HG03060 (cell line): ENCODE results near the gene IL17C.
"Not testable (repeated sequence)": the region's sequence is repeated elsewhere in the genome, so short reads cannot be mapped to it uniquely, and the experiment has no call there.

Experiments used
- ATAC-seq: cut with Tn5 transposase; IDR thresholded peaks from one replicate; pipeline ENCODE4 v1.9.1; 2021; ENCODE audit warnings: low read depth, moderate number of reproducible peaks; ENCODE audit not compliant: unreplicated experiment

Gene IL17C

DNA sequence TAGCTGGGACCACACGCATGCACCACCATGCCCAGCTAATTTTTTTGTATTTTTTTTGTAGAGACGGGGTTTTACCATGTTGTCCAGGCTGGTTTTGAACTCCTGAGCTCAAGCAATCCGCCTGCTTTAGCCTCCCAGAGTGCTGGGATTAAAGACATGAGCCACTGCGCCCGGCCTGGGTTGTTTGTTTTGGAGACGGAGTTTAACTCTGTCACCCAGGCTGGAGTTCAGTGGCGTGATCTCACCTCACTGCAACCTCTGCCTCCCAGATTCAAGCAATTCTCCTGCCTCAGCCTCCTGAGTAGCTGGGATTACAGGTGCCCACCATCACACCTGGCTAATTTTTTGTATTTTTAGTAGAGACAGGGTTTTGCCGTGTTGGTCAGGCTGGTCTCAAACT is 28.9 kb upstream of the IL17C start:
- ATAC-seq = not testable (repeated sequence)

DNA sequence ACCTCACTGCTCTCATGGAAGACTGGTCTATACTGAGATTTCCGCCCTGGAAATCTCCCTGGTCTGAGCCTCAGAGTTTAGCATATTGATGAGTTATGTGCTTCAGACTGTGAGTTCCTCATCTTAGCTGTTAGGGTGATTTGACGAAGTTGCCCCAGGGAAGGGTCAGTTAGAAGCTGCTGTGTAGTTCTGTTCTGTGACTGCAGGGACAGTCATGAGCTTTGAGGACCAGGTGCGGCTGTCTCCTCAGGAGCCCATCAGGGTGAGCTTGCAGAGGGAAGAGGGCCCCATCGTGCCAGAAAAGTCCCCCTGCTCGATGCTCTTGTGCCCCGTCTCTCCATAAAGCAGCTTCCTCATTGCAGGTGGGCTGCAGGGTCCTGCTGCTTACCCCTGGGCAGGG is 28.3 kb upstream of the IL17C start:
- ATAC-seq = no peak

DNA sequence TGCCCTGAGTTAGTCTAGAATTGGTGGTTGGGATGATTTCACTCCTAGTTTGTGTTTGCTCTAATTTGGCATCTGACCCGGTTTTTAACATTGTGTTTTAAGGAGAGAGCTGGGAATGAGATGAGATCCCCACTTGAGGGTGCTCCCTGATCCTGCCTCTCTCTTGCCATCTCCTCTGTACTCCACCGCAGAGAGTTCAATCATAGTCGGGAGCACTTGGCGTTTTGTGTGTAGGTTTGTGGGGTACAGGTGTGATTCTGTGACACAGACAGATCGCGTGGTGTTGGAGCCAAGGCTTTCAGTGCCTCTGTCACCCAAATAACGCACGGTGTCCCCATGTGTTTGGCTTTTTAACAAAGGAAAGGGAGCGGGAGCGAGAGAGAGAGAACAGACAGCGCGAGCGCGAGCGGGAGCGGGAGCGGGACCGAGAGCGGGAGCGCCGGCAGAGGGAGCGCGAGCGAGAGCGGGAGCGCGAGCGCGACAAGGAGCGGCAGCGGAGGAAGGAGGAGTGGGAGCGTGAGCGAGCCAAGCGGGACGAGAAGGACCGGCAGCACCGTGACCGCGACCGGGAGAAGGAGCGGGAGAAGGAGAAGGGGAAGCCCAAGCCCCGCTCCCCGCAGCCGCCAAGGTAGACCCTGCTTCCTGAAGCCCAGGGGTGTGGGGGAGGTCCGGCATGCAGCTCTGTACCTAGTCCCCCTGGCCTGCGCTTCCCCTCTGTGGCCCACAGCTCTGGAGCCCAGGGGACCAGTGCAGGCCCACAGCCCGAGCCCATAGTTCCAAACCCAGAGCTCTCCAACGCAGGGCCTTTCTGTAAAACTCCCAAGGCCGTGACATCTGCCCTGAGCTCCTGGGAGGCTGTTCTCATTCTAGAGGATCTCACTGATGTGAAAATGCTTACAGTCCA is 27.2 kb upstream of the IL17C start:
- ATAC-seq = no peak

DNA sequence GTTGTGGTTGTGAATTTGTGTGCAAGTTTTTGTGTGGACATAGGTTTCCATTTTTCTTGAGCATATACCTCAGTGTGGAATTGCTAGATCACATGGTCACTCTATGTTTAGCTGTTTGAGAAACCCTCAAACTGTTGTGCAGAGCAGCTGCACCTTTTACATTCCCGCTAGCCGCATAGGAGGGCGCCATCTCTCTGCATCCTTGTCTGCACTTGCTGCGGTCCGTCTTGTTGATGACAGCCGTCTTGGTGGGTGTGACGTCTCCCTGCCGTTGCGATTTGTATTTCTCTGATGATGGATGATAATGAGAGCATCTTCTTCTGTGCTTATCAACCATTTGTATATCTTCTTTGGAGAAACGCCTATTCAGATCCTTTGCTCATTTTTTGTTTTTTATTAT is 25.1 kb upstream of the IL17C start:
- ATAC-seq = no peak

DNA sequence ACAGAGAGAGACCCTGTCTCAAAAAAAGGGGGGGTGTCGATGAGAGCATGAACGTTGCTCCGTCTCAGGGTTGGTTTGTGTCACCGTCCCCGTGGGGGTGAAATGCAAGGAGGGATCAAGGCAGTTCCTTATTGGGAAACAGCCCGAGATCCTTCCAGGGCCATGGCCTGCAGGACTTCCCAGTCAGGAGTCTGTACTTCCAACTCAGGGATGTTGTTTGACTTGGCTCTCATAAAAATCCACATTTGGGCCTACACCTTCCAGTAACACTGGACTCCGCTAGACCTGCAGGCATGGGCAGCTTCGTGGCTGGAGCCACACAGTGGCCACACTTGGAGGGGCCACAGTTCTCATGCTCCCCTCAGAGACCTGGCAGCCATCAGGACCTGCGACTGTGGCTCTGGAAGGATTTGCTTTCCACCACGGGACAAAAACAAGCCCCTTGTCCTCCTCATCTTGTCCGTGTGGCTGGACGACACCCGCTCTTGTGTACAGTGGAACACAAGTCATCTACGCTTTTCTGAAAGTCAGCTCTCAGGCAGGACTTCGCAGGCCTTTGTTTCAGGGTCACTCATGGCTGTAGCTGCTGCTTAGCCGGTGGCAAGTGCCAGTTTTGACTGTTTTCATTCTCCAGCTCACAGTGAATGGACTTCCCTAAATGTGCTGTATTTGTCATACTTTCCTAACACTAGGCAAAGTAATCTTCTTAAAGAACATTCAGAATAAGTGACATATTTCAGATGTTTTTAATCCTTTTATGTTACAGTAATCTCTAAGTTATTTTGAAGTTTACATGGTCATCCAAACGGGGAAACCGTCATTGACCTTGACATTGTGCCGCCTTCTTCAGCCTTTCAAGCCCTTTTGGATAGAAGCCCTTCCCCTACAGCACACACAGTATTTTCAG is 24.2 kb upstream of the IL17C start:
- ATAC-seq = no peak

DNA sequence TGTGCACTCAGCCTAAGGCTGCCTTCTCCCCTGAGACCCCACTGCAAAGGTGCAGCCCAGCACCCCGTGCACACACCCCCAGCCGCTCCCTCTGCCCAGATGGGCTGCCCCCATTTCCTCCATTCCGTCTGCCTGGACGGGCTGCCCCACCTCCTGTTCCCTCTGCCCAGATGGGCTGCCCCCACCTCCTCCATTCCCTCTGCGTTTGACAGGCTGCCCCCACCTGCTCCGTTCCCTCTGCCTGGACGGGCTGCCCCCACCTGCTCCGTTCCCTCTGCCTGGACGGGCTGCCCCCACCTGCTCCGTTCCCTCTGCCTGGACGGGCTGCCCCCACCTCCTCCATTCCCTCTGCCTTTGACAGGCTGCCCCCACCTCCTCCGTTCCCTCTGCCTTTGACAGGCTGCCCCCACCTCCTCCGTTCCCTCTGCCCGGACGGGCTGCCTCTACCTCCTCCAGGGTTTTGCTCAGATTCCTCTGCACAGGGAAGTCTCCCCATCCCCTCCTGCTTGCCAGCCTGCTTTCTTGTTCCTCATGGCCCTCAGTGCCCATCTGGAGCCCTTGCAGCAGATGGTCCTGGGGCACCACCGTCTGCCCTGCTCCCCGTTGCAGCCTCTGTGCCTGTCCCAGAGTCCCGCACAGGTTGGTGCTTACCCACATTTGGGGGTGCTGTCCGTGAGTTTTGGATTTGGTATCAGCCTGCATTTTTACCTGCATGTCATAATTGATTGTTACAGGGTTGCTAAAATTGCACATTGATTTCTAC is 23.4 kb upstream of the IL17C start:
- no peak for ATAC-seq

DNA sequence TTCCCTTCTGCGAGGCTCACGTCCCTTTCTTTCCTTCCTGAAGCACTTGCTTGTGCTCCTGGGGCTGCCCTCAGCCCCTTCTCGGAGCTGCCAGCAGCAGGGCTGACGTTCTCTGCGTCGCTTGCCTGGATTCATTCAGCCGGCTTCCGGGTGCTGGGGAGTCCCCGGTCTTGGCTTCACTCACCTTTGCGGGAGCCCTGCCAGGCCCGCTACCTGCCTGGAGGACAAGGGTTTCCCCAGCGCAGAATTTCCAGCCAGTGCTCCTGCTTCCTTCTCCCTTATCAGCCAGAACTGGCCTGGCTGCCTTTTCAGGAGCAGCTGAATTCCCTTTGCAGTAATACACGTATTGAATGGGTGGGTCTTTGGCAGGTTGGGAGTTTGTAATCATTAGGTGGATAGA is 22.1 kb upstream of the IL17C start:
- ATAC-seq = no peak

DNA sequence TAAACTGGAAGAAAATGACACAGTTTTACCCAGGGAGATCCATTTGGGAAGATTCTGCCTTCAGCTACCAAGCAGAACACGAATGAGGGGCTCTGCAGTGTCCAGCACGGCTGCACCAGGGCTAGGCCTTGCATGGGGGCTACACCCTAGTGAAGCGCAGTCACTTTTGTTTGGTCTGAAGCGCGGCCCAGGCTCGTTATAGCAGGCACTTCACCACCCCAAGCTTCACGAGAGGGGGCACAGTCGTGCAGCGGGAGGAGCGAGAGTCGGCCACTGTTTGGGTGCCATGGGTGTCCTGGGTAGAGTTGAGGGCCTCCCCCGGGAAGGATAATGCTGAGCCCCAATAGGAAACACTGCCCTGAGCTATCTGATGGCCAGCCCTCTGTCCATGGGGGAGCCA is 21.6 kb upstream of the IL17C start:
- no peak for ATAC-seq

DNA sequence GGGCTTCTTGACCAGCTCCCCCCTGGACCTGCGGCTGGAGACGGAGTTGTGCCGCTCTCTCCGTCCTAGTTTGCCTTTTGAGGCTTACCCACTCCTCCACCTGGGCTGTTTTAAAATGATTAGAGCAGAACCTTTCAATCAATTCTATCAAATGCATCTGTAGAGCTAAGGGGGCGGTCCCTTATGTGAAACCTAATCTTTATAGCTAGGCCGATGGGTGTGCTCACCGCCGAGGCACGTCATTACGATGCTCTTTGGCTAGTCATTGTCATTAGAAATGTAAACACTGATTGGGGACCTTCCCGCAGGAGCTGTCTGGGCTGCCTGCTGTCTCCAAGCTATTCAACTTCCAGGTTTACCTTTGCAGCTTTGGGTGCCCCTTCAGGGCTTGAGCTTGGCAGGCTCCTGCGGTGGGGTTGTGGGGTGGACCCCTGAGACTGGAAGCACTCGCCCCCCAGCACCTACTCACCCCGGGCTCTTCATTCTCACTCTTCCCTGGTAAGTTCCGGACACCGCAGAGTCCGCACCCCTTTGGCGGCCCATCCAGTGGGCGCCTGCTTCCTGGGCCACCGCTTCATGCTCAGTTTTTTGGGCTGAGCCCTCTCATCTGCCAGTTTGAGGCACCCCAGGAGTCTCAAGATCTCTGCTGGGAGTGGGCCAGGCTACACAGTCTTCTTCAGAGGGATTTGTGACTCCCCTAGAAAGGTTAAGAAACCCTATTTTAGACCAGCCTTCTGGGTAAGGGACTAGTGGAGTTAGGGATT is 20.9 kb upstream of the IL17C start:
- no peak for ATAC-seq

DNA sequence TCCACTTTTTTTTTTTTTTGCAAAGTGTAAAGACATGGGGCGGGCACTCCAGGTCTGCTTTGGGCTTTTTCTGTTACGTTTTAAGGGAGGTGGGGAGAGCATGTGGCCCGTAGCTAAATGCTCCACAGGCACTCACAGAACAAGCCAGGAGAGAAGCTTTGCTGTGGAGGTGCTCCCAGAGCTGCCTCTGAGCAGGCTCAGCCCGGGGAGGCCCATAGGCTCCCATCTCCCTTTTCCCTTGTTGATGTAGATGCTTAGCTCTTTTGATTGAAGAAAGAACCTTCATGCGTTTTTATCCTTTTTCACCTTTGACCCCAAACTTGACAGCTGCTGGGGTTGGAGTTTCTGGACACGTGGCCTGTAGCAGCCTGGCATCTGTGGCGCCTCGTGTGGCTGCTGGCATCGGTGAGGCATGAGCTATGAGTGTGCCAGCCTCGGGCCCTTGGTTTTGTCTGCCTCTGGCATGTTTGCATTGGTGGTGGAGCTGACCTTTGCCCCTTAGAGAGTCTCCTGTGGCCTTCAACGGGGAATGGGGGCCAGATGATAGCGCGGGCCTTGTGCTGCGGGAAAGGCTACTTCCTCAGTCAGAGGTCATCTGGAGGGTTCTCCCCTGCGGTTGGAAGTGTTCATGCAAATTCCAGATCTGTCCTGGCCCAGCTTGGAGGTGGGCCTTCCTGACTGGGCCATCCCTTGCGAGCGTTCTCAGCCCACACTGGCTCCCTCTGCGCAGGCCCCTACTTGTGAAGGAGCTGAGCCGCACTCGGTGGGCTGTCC is 20.0 kb upstream of the IL17C start:
- no peak for ATAC-seq

DNA sequence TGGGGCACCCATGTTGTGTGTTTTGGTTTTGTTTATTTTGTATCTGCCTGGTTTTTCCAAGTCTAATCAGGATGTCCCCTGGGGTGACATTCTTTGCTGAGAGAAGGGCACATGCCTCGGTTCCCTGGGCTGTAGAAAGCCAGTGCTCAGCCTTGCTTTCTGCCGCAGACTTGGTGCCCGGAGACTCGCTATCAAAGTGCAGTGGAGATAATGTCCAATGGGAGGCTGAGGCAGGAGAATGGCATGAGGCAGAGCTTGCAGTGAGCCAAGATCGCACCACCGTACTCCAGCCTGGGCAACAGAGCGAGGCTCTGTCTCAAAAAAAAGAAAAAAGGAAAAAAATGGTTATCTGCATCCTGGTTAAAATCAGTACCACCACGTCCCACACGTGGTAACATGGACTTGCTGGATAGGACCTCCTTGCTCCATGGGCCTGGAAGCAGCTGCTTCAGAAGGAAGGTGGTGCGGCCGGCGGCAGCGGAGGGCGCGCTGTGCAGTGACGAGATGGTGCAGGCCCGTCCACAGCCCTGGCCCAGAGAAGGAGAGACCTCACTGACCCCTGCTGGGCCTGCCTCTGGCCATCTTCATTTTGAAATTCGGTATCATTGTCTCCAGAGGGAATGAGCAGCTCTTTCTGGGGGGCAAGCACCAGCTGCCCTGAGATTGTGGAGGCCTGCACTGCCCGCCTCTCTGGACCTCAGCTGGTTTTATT is 19.3 kb upstream of the IL17C start:
- ATAC-seq = no peak

DNA sequence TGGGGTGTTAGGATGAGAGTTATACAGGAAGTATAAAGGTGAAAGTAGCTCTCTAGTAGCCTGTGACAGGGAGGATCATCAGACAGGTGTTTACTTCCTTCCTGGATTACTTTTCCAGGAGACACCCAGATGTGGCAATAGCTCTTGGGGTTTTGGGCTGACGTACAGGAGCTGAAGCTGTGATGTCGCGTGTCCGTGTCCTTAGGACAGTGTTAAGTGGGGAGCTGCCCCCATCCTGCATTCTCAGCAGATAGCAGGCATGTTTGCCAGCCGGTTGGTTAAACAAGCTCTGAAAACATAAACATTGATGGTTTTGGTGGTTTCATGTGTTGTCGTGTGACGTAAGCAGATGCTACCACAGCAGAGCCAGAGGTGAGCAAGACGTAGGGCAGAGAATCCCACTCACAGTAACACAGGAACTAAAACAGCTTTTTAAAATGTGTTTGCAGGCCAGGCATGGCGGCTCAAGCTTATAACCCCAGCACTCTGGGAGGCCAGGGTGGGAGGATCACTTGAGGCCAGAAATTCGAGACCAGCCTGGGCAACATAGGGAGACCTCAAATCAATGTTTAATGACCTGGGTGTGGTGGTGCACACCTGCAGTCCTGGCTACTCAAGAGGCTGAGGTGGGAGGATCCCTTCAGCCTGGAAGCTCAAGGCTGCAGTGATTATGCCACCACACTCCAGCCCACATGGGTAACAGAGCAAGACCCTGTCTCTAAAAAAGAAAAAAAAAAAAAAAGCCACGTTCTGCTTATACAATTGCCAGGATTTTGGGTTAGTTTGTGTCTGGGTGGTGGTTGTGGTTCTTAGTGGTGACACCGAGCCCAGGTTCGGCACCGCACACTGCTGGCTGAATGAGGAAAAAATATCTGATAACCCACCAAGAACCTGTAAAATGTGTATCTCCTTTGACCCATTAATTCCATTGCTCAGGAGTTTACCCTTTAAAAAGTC is 18.2 kb upstream of the IL17C start:
- no peak for ATAC-seq

DNA sequence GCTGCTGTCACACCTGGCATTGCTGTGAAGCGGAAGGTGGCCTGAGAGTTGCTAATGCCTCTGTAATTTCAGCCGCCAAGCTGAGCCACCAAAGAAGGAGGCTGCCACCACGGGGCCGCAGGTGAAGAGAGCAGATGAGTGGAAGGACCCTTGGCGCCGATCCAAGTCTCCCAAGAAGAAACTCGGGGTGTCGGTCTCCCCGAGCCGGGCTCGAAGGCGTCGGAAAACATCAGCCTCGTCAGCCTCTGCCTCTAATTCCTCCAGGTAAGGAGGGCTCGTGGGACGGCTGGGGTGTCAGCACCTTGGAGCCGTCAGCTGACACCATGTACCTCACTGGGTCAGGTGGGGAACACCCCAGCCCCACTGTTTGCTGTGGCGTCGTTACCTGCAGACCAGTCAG is 16.2 kb upstream of the IL17C start:
- no peak for ATAC-seq

DNA sequence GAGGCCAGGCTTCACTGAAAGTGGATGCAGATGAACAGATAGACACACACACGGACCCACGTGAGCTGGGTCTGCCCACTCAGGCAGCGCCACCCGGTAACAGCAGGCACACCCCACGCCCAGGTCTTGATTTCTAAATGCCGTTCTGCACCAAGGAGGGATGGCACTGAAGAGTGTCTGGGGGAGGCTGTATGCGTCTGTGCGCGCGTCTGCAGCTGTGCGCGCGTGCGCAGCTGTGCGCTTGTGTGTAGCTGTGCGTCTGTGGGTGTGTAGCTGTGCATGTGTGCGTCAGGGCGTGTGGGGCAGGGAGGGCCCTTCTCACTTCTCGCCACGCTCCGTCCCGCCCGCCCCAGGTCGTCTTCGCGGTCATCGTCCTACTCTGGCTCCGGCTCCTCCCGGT is 15.5 kb upstream of the IL17C start:
- ATAC-seq = no peak

DNA sequence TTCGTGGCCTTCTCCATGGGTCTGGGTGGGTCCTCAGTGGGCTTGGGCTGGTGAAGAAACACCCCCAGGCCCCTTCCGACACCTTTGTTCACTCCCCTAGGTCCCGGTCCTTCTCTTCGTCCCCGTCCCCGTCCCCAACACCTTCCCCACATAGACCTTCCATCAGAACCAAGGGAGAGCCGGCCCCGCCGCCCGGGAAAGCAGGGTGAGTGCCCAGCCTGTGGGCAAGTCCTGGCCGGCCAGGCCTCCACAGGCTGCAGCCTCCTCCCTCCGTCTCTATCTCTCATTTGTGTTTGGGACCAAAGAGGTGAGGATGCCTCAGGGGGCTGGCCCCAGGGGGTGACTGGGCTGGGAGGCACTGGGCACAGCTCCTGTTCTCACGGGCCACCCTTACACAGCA is 14.5 kb upstream of the IL17C start:
- ATAC-seq = no peak

DNA sequence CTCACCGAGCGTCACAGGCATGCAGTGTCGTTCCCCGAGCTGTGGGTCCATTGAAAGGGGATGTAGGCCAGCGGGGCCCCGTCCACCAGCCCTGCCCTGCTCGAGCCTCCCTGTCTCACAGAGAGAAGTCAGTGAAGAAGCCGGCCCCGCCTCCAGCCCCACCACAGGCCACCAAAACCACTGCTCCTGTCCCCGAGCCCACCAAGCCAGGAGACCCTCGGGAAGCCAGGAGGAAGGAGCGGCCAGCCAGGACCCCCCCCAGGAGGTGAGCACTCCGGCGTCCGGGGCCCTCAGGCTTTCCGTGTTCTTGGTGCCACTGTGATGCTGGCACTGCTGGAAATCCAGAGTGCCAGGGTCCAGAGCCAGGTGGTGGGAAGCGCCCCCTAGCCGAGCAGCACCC is 13.9 kb upstream of the IL17C start:
- ATAC-seq = no peak

DNA sequence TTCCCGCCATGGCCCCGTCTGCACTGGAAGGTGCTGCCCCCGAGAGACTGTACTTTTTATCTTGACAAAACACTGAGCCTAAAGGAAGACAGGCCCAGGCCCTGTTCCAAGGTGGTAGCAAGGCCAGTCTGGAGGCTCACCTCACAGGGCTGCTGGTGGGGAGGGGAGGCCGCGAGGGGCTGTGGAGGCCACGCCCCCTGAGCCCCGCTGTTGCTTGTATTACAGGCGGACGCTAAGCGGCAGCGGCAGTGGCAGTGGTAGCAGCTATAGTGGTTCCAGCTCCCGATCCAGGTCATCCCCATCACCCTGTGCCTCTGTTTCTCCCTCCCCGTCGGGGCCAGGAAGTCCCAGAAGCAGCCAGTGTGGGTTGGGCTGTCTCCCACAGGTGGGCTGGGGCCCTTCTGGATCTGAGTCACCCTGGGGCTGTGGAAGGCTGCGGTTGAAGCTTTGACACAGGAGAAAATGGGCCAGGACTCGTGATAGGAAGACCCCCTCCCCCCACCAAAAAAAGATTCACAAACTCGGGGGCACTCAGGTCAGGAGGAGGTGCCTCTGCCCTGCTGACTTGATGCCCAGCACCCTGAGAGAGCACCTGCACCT is 13.3 kb upstream of the IL17C start:
- no peak for ATAC-seq
